ENCODE data around the gene PDSS2.

PDSS2 gene

DNA sequence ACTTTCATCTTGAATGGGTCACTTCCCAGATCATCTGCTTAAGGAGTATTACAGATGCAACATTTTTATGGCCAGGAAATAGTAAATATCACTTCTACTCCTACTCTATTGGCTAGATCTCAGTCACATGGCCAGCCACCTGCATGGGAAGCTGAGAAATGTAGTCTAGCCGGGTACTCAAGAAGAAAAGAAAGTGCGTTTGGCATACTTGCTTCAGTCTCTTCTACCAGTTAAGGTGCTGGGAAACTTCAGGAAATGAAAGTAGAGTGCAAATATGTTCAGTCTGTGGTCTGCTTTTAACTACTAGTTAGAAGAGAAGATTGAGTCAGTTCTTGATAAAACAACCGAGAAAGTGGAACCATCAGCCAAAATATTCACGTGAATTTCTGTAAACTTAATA is 129.2 kb downstream of the PDSS2 start:
- TF ChIP-seq, protein P1, sequence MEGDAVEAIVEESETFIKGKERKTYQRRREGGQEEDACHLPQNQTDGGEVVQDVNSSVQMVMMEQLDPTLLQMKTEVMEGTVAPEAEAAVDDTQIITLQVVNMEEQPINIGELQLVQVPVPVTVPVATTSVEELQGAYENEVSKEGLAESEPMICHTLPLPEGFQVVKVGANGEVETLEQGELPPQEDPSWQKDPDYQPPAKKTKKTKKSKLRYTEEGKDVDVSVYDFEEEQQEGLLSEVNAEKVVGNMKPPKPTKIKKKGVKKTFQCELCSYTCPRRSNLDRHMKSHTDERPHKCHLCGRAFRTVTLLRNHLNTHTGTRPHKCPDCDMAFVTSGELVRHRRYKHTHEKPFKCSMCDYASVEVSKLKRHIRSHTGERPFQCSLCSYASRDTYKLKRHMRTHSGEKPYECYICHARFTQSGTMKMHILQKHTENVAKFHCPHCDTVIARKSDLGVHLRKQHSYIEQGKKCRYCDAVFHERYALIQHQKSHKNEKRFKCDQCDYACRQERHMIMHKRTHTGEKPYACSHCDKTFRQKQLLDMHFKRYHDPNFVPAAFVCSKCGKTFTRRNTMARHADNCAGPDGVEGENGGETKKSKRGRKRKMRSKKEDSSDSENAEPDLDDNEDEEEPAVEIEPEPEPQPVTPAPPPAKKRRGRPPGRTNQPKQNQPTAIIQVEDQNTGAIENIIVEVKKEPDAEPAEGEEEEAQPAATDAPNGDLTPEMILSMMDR (IDR thresholded peaks at IDR 0.05; ENCODE audit: low read depth, low read length), result no peak
- no peak overlapping the region for H3K4me3 ChIP-seq (replicated peaks in 1 of 2; ENCODE audit: low read depth in 2 of 2, low read length in 2 of 2)
- DNase-seq (ENCODE audit: low read depth in 2 of 2), result no peak

DNA sequence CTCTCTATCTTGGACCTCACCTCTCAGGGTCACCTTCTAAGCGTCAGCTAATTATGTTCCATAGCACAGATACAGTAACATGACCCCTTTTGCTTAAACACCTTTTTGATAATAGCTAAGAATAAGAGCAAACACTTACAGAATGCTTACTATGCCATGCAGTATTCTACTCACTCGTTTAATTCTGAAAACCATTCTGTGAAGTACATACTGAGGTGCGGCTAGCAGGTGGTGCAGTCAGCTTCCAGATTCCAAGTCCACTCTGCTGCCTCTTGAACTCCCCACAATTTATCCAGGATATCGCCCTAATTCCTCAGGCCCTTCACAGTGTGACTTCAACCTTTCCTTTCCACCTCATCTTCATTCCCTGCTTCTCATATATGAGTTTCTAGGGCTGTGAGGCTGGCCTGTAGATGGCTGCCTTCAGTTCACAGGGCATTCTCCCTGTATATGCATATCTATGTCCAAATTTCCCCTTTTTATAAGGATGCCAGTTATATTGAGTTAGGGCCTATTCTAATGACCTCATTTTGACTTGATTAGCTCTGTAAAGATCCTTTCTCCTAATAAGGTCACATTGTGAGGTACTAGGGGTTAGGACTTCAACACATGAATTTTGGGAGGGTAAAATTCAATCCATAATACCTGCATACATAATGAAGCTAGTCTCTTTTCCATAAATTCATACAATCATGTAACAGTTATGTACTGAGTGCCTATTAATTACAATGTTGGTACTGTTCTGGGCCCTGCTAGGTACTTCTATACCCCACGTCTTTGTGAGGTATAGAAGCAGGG is 130.1 kb downstream of the PDSS2 start:
- TF ChIP-seq, protein P1 (IDR thresholded peaks at IDR 0.05; ENCODE audit: low read depth, low read length), result no peak
- no peak for DNase-seq (ENCODE audit: low read depth in 2 of 2)
- H3K4me3 ChIP-seq (replicated peaks in 1 of 2; ENCODE audit: low read depth in 2 of 2, low read length in 2 of 2), result no peak overlapping the region

DNA sequence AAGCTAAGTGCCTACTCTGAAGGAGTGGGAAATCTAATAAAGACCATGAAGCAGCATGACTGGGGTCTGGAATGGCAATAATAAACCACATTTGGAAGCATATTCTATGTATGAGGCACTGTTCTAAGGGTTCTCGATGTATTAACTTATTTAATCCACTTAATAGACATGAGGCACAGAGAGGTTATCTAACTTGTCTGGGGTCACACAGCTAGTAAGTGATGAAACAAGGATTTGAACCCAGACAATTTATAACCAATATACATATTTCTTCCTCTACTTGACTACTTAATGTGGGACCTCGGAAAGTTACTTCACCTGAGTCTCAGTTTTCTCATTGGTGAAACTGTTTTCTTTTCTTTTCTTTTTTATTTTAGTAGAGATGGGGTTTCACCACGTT is 131.3 kb downstream of the PDSS2 start:
- TF ChIP-seq, protein P1 (IDR thresholded peaks at IDR 0.05; ENCODE audit: low read depth, low read length), result no peak
- DNase-seq (ENCODE audit: low read depth in 2 of 2), result no peak

DNA sequence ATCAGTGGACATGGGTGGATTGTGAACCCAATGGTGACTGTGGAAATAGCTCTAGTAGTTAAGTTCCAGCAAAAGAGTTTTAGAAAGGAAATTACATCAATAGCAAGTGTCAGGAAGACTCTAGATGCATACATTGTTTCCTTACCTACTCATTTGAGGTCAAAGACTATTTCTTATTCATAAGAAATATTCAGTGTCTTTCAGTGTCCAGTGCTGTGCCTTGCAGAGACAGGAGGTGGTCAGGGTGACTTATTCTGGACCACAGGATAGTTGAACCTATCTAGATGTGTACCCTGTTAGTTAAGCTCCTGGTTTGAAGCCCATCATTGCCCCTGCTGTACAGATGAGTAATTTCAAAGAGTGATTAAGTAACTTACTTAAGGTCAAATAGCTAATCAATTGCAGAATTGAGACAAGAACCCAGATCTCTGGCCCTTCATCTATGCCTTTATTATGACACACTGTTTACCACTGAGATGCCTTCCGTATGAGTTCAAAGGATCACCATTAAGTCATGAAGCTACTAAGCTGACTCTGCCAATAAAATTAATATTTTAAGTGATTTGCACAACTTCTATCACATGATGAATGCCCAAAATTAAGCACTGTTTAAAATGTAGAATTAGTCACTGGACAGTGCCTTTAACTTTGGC is 136.1 kb downstream of the PDSS2 start:
- TF ChIP-seq, protein P1 (IDR thresholded peaks at IDR 0.05; ENCODE audit: low read depth, low read length), result no peak
- DNase-seq (ENCODE audit: low read depth in 2 of 2), result peak in 1 of 2 donors; percentile 65
- H3K4me3 ChIP-seq (replicated peaks in 1 of 2; ENCODE audit: low read depth in 2 of 2, low read length in 2 of 2), result no peak overlapping the region

More for the DNA sequence above, 131.3 kb downstream of the PDSS2 start:
- H3K4me3 ChIP-seq (replicated peaks in 1 of 2; ENCODE audit: low read depth in 2 of 2, low read length in 2 of 2), result no peak overlapping the region

DNA sequence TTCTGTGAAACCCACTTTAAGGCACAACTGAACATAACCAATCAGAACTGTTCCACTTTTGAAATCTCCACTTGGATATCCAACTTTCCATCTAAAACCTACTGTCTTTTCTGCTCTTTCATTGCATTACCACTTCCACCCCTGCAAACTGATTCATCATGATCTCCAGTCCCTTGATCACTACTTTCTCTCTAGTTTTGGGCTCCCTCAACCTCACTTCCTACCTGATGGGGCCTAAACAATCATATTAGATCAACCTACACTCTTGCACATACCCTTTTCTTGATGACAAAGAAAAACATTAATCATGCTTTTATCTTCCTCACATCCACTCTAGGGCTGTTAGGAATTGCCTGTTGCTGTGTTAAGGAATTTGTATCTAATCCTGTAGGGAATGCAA is 137.6 kb downstream of the PDSS2 start:
- no peak overlapping the region for H3K4me3 ChIP-seq (replicated peaks in 1 of 2; ENCODE audit: low read depth in 2 of 2, low read length in 2 of 2)
- DNase-seq (ENCODE audit: low read depth in 2 of 2), result no peak
- TF ChIP-seq, protein P1 (IDR thresholded peaks at IDR 0.05; ENCODE audit: low read depth, low read length), result no peak

DNA sequence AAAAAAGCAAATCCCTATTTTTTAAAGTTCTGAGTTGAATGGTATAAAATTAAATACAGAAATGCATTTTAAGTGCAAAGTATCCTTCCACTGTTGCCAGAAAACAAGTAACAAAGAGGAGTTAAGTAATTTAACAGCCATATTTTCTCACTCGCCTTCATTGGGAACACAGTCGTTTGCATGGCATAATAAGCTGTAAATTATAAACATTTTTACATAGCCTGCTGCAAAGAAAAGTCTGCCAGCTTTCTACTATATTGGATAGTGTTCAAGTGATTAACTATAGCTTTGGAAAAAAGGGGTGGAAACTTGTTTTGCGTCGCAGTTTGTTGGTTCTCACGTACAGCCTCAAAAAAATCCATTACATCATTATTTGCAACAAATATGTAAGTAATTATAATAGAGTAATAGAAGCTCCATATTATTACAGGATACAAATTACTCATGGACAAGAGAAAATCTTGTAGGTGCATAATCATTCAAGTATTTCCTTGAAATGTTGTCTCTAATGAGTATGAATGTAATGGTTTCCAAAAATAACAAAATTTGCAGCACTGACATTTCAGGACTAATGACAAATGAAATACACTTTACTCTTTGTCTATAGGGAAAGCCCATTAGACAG is 139.3 kb downstream of the PDSS2 start:
- DNase-seq (ENCODE audit: low read depth in 2 of 2), result peak; percentile 26 to 71
- no peak overlapping the region for H3K4me3 ChIP-seq (replicated peaks in 1 of 2; ENCODE audit: low read depth in 2 of 2, low read length in 2 of 2)
- TF ChIP-seq, protein P1 (IDR thresholded peaks at IDR 0.05; ENCODE audit: low read depth, low read length), result no peak
